HG02884 (cell line): ENCODE results near the gene MN1.

ENCODE experiments used
- ATAC-seq: cut with Tn5 transposase; IDR thresholded peaks from one replicate; pipeline ENCODE4 v1.9.1; 2021; ENCODE audit warnings: mild to moderate bottlenecking, moderate library complexity; ENCODE audit not compliant: unreplicated experiment

MN1 gene

GRCh38 chr22:27786291-27786932 is 15.1 kb downstream of the MN1 start:
- ATAC-seq, result no peak

- no peak for ATAC-seq
Measured at GRCh38 chr22:27785831-27786230, 15.7 kb downstream of the MN1 start.

- ATAC-seq, result no peak
Measured at GRCh38 chr22:27784120-27784475, 17.5 kb downstream of the MN1 start.

GRCh38 chr22:27783436-27784119 is 18.0 kb downstream of the MN1 start:
- ATAC-seq, result no peak

GRCh38 chr22:27782088-27782487 is 19.5 kb downstream of the MN1 start:
- no peak for ATAC-seq

GRCh38 chr22:27780161-27780575 is 21.4 kb downstream of the MN1 start:
- ATAC-seq, result no peak

GRCh38 chr22:27779643-27780042 is 21.9 kb downstream of the MN1 start:
- no peak for ATAC-seq

- no peak for ATAC-seq
Measured at GRCh38 chr22:27778294-27779090, 23.1 kb downstream of the MN1 start.

GRCh38 chr22:27777128-27777527 is 24.4 kb downstream of the MN1 start:
- ATAC-seq, result no peak

- no peak for ATAC-seq
Measured at GRCh38 chr22:27776650-27776958, 25.0 kb downstream of the MN1 start.

GRCh38 chr22:27775758-27776649 is 25.6 kb downstream of the MN1 start:
- ATAC-seq, result no peak

- no peak for ATAC-seq
Measured at GRCh38 chr22:27775087-27775698, 26.4 kb downstream of the MN1 start.

GRCh38 chr22:27774200-27774599 is 27.4 kb downstream of the MN1 start:
- ATAC-seq, result no peak

- ATAC-seq, result no peak
Measured at GRCh38 chr22:27772984-27773498, 28.5 kb downstream of the MN1 start.

- ATAC-seq, result no peak
Measured at GRCh38 chr22:27772081-27772983, 29.2 kb downstream of the MN1 start.

GRCh38 chr22:27771637-27772036 is 29.9 kb downstream of the MN1 start:
- no peak for ATAC-seq

GRCh38 chr22:27769012-27769411 is 32.5 kb downstream of the MN1 start:
- ATAC-seq, result no peak

- no peak for ATAC-seq
Measured at GRCh38 chr22:27768027-27768653, 33.4 kb downstream of the MN1 start.

GRCh38 chr22:27766679-27767078 is 34.9 kb downstream of the MN1 start:
- no peak for ATAC-seq
